Right renal pelvis (tissue), 4 donors: ENCODE results near the gene TBCE. TPM values are rescaled to one million over a fixed set of nuclear protein-coding genes. Genes with fewer than 3 reads are reported as not detected.

ENCODE experiments used
- DNase-seq, 4 donors: peaks; one replicate each; pipeline ENCODE4 v3.0.0-alpha.2; 2013; ENCODE audit warnings: low read depth in 4 of 4, low spot score in 3 of 4, missing footprints in 1 of 4
- polyA plus RNA-seq, 4 donors: library from polyadenylated mRNA; unstranded; fragments of 120-200 nt; gene quantifications; one replicate each; pipeline ENCODE4 v1.2.1, GENCODE V29; 2013; ENCODE audit not compliant: insufficient read length in 4 of 4

TBCE gene
- polyA plus RNA-seq, 4 donors: 45.3 to 63.8 (median 59.1) TPM

DNA sequence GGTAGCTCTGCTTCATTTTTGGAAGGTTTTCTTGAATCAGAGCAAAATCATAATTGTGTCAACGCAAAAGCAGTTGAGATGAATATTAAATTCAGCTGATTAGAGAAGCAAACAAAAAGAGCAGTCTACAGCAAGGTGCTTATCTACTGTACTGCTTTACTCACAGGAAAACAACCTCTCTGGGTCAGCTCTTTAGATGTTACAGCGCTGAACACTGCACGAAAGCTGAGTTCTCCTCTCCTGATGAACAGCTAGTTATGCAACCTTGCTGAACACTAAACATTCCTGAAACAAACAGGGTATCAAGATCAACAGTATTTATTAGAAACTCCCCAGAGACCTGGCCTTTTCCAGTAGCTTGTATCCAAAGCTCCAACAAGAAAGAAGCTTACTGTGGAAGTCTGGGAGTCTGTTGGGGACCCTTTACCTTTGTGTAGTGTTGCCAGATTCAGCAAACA lies 41.3 kb downstream of the TBCE start:
- DNase-seq: no peak

- no peak for DNase-seq
Observed at GRCh38 chr1:235409042-235409820, 42.0 kb downstream of the TBCE start.

- DNase-seq: no peak
Observed at GRCh38 chr1:235410467-235410866, 43.2 kb downstream of the TBCE start.

DNA sequence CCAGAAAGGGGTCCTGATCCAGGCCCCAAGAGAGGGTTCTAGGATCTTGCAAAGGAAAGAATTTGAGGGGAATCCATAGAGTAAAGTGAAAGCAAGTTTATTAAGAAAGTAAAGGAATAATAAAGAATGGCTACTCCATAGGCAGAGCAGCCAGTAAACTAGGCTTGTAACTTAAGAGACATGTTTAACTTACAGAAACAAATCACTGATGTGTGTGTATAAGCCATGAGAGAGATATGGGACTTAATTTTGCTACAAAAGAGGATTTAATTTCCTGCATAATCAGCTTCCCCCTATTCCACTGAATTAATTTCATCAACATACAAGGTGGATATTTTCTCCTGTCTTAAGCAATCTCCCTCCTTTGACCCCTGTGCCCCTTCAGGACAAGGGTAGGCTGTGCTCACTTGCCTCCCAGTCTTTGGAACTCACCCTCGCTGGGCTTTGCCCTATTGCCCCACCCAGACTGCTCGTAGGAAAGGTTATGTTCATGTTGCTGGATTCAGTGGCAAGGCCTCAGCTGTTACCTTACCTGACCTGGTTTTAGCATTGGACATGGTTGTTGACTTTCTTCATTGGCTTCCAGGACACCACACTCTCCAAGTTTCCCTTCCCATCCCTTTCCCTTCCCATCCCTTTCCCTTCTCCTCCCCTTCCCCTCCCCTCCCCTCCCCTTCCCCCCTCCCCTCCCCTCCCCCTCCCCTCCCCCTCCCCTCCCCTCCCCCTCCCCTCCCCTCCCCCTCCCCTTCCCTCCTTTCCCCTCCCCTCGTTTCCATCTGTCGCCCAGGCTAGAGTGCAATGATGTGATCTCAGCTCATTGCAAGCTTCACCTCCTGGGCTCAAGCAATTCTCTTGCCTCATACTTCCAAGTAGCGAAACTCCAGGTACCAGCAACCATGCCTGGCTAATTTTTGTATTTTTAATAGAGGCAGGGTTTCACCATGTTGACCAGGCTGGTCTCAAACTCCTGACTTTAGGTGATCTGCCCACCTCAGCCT lies 44.6 kb downstream of the TBCE start:
- no peak for DNase-seq

GRCh38 chr1:235415008-235415904 lies 48.0 kb downstream of the TBCE start:
- DNase-seq: peak in 1 of 4 donors; percentile 19

DNA sequence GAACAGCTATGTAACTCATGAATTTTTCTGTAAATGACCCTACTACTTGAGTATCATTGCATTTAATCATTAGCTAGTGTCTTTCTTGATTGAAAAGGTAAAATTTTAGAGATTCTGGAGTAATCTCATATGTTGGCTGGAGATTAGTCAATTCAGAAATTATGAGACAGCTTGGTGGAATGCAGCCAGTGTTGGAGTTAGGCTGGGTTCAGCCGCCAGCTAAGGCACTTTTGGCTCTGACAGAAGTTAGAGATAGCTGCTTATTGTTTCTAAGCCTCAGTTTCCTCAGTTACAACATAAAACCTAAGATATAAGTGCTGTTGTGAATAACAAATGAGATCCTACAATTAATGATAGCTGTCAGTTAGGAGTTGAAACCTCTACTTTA lies 49.4 kb downstream of the TBCE start:
- no peak for DNase-seq

GRCh38 chr1:235417086-235417697 lies 50.0 kb downstream of the TBCE start:
- peak; percentile 22 to 54 (median 50) for DNase-seq

DNA sequence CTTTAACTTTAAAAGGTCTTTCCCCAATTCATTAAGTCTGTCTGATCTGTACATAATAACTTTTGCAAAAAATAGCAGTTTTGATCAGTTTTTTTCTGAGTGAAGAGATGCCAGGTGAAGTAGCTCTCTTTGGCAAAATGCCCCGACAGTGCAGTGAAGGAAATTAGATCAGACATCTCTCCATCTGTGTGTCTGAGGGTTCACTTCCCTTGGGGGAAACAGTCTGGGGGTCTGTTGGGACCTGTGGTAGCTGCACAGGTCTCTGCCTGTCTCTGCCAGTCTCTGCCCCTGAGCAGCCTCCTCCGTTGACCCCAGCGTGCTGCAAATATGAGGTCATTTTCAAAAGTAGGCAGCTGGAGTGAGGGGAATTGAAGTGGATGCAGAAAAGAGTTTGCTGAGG lies 54.5 kb downstream of the TBCE start:
- no peak for DNase-seq

- DNase-seq: no peak
Observed at GRCh38 chr1:235423214-235423652, 56.0 kb downstream of the TBCE start.

GRCh38 chr1:235424092-235424491 lies 56.9 kb downstream of the TBCE start:
- no peak for DNase-seq

DNA sequence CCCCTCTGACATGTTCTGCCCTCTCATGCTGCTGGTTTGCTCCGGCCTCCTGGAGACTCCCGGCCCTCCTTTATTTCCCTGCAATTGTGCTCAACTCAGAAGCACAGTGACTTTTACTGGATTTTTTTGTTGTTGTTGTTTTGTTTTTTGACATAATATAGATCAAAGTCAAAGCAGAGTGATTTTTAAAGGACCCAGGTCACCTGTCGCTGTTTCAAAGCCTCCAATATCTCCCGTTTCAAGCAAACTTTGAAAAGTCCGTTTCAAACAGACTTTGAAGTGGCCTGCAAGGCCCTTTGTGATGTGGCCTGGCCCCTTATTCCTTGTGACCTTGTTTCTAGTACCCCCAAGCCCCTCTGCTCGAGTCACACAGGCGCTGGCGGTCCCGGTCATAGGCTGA lies 58.1 kb downstream of the TBCE start:
- DNase-seq: no peak

DNA sequence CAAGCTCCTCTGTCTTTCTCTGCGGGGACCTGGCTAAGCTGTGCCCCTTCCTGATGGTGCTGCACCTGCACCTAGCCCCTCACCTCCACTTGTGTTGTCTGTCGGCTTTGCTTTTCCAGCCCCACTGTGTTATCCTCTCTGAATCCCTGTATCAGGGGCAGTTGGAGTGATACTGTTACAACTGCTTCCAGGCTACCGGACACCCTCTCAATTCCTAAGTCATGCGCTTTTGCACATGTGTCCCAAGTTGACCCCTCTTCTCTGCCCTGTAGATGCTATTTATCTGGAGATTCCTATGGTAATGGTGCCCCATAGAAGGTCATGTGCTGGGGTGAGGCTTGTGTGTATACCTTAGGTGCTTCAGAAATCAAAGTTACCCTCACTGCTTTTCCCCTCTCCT lies 58.9 kb downstream of the TBCE start:
- no peak for DNase-seq

DNA sequence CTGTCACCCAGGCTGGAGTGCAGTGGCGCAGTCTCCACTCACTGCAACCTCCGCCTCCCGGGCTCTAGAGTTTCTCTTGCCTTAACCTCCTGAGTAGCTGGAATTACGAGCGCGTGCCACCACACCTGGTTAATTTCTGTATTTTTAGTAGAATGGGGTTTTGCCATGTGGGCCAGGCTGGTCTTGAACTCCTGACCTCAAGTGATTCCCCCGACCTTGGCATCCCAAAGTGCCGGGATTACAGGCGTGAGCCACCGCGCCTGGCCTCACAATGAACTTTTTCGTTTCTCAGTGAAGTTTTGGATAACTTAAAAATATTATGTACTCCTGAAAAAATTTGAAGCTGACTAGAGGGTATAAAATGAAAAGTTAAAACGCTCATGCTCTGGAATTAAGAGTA lies 59.5 kb downstream of the TBCE start:
- DNase-seq: no peak

- no peak for DNase-seq
Observed at GRCh38 chr1:235427447-235427846, 60.2 kb downstream of the TBCE start.

DNA sequence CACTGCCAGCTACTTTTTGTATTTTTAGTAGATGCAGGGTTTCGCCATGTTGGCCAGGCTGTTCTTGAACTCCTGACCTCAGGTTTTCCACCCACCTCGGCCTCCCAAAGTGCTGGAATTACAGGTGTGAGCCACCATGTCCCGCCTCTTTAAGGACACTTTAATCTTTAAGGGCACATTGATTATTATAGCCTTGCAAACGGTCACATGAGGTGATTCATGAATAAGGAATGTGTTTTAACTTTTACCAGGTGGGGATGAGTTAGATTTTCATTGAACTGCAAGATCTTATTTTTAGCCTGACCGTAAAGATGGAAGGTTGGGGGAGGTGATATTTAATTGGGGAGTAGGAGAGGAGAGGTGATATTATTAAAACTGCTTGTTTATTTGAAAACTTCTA lies 61.9 kb downstream of the TBCE start:
- DNase-seq: no peak

DNA sequence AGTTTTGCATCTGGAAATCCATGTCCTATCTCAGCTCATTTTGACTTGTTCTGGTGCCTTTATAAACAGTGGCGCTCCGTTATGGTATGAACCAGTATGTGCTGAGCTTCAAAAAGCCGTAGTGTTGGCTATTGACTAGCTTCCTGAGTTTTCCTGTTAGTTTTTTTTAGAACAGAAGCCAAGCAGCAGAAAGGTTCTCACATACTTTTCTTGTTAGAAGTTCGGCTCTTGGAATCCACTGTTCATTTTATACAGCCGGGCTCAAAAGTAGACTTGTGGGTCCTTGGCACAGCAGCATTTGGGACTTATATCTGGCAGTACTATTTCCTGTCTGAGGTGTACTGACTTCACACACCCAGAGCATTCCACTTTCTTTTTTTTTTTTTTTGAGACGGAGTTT lies 63.8 kb downstream of the TBCE start:
- DNase-seq: no peak

DNA sequence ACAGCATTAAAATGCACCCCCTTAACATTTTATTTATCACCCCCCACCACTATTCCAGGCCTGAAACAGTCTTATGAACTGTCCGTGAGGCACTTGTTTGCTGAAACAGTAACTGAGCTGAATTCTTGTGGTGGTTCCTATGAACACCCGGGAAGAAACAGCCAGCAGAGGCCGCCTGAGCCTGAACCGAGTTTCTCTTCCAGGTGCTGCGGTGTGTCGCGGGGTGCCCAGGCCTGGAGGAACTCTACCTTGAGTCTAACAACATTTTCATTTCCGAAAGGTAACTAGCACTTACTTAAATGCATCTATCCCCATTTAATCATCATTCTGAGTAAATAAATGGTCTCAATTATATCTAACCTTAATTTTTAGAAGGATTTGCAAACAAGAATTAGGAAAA lies 66.8 kb downstream of the TBCE start:
- no peak for DNase-seq

GRCh38 chr1:235441159-235441685 lies 74.0 kb downstream of the TBCE start:
- DNase-seq: no peak

- DNase-seq: no peak
Observed at GRCh38 chr1:235442788-235443429, 75.7 kb downstream of the TBCE start.
